ENCODE data around the gene PID1. TPM values are rescaled to one million over a fixed set of nuclear protein-coding genes. Genes with fewer than 3 reads are reported as not detected.

PID1 gene
- total and polyA plus RNA-seq, 3 donors from 2014 or later, result 8.1 to 15.5 (median 14.8) TPM

GRCh38 chr2:229240984-229241491, 30.0 kb downstream of the PID1 start:
- TF ChIP-seq CTCF (IDR thresholded peaks at IDR 0.05) (no peak), POLR2A (IDR thresholded peaks at IDR 0.05) (no peak)
- no peak for DNase-seq
- H3K27ac ChIP-seq, result no peak overlapping the region

GRCh38 chr2:229239021-229239420, 32.1 kb downstream of the PID1 start:
- 84 to 88% methylated on average over 2 of the region's 2 CpGs for WGBS, 2 donors
- H3K9me3 ChIP-seq, result no peaks in the 10 kb centered on the region
- H3K36me3 ChIP-seq (ENCODE audit: low read depth, missing control alignments), result no peaks in the 10 kb centered on the region
- no peaks in the 10 kb centered on the region for H3K27me3 ChIP-seq
- no peak overlapping the region for H3K27ac ChIP-seq
- TF ChIP-seq POLR2A (IDR thresholded peaks at IDR 0.05) (no peak), CTCF (IDR thresholded peaks at IDR 0.05) (no peak)
- DNase-seq, result no peak
- H3K4me3 ChIP-seq, result no peak overlapping the region
- no peaks in the 10 kb centered on the region for H3K4me1 ChIP-seq
- intact Hi-C loops (cut with DNase I; ENCODE audit: low total_unique reads), result no loop called here

More at GRCh38 chr2:229240984-229241491, 30.0 kb downstream of the PID1 start:
- Histone ChIP-seq H3K4me3 (no peak overlapping the region), H3K36me3 (ENCODE audit: low read depth, missing control alignments) (no peaks in the 10 kb centered on the region), H3K4me1 (no peaks in the 10 kb centered on the region), H3K27me3 (no peaks in the 10 kb centered on the region), H3K9me3 (no peaks in the 10 kb centered on the region)
- intact Hi-C loops (cut with DNase I; ENCODE audit: low total_unique reads), result no loop called here

- Histone ChIP-seq H3K9me3 (no peaks in the 10 kb centered on the region), H3K4me1 (no peaks in the 10 kb centered on the region), H3K27ac (no peak overlapping the region), H3K4me3 (no peak overlapping the region), H3K36me3 (ENCODE audit: low read depth, missing control alignments) (no peaks in the 10 kb centered on the region), H3K27me3 (no peaks in the 10 kb centered on the region)
- no peak for TF ChIP-seq POLR2A (IDR thresholded peaks at IDR 0.05)
- no peak for TF ChIP-seq CTCF (IDR thresholded peaks at IDR 0.05)
- DNase-seq, result no peak
- 40 to 49% methylated on average over 2 of the region's 2 CpGs for WGBS, 2 donors
- intact Hi-C loops (cut with DNase I; ENCODE audit: low total_unique reads), result no loop called here
Measured at GRCh38 chr2:229237270-229237669, 33.8 kb downstream of the PID1 start.

- no peak overlapping the region for H3K4me3 ChIP-seq
- intact Hi-C loops (cut with DNase I; ENCODE audit: low total_unique reads), result no loop called here
- H3K27me3 ChIP-seq, result no peaks in the 10 kb centered on the region
- no peak for DNase-seq
- 73 to 77% methylated on average over 9 of the region's 9 CpGs for WGBS, 2 donors
- H3K9me3 ChIP-seq, result no peaks in the 10 kb centered on the region
- no peak overlapping the region for H3K27ac ChIP-seq
- no peaks in the 10 kb centered on the region for H3K36me3 ChIP-seq (ENCODE audit: low read depth, missing control alignments)
- no peaks in the 10 kb centered on the region for H3K4me1 ChIP-seq
- TF ChIP-seq CTCF (IDR thresholded peaks at IDR 0.05) (no peak), POLR2A (IDR thresholded peaks at IDR 0.05) (no peak)
Measured at GRCh38 chr2:229235131-229235914, 35.8 kb downstream of the PID1 start.

GRCh38 chr2:229231885-229232284, 39.2 kb downstream of the PID1 start:
- DNase-seq, result no peak
- H3K4me3 ChIP-seq, result no peak overlapping the region
- no peaks in the 10 kb centered on the region for H3K36me3 ChIP-seq (ENCODE audit: low read depth, missing control alignments)
- no peaks in the 10 kb centered on the region for H3K27me3 ChIP-seq
- no peaks in the 10 kb centered on the region for H3K4me1 ChIP-seq
- TF ChIP-seq CTCF (IDR thresholded peaks at IDR 0.05), result no peak
- no peak for TF ChIP-seq POLR2A (IDR thresholded peaks at IDR 0.05)
- intact Hi-C loops (cut with DNase I; ENCODE audit: low total_unique reads), result no loop called here
- H3K27ac ChIP-seq, result no peak overlapping the region
- H3K9me3 ChIP-seq, result no peaks in the 10 kb centered on the region
- WGBS, 2 donors, result 53 to 64% methylated on average over 4 to 7 of the region's 7 CpGs
